Myocyte (in vitro differentiated cells): ENCODE data around the gene LDLRAP1. TPM values are rescaled to one million over a fixed set of nuclear protein-coding genes. Genes with fewer than 3 reads are reported as not detected.
"Not testable (repeated sequence)": the region's sequence is repeated elsewhere in the genome, so short reads cannot be mapped to it uniquely, and the experiment has no call there.

Source experiments
- DNase-seq: peaks from one replicate; pipeline ENCODE4 v3.0.0-alpha.2; 2012; ENCODE audit warnings: low read depth
- total RNA-seq: library from RNA; depleted of rRNA; stranded (reverse); fragments of >200 nt; gene quantifications from 2 replicates; pipeline ENCODE4 v1.2.3, GENCODE V29; 2014

Gene LDLRAP1
- total RNA-seq, 1 donor from 2014 or later: 13.8 TPM

GRCh38 chr1:25572708-25573590 lies 29.5 kb downstream of the LDLRAP1 start:
- DNase-seq: no peak

- DNase-seq: no peak
Measured at GRCh38 chr1:25573591-25573930, 30.2 kb downstream of the LDLRAP1 start.

- no peak for DNase-seq
Measured at GRCh38 chr1:25573961-25574360, 30.6 kb downstream of the LDLRAP1 start.

GRCh38 chr1:25575191-25575590 lies 31.8 kb downstream of the LDLRAP1 start:
- no peak for DNase-seq

- no peak for DNase-seq
Measured at GRCh38 chr1:25576459-25577133, 33.2 kb downstream of the LDLRAP1 start.

- no peak for DNase-seq
Measured at GRCh38 chr1:25577134-25577920, 33.9 kb downstream of the LDLRAP1 start.

- DNase-seq: no peak
Measured at GRCh38 chr1:25579292-25580252, 36.2 kb downstream of the LDLRAP1 start.

- no peak for DNase-seq
Measured at GRCh38 chr1:25580927-25581326, 37.5 kb downstream of the LDLRAP1 start.

GRCh38 chr1:25581764-25582163 lies 38.4 kb downstream of the LDLRAP1 start:
- no peak for DNase-seq

GRCh38 chr1:25583519-25584370 lies 40.3 kb downstream of the LDLRAP1 start:
- no peak for DNase-seq

- DNase-seq: no peak
Measured at GRCh38 chr1:25586181-25586588, 42.8 kb downstream of the LDLRAP1 start.

GRCh38 chr1:25587290-25587689 lies 43.9 kb downstream of the LDLRAP1 start:
- no peak for DNase-seq

- DNase-seq: not testable (repeated sequence)
Measured at GRCh38 chr1:25588224-25588623, 44.8 kb downstream of the LDLRAP1 start.

GRCh38 chr1:25588786-25589185 lies 45.4 kb downstream of the LDLRAP1 start:
- DNase-seq: not testable (repeated sequence)

- no peak for DNase-seq
Measured at GRCh38 chr1:25590096-25590824, 46.9 kb downstream of the LDLRAP1 start.

GRCh38 chr1:25593861-25594260 lies 50.5 kb downstream of the LDLRAP1 start:
- DNase-seq: no peak

- DNase-seq: no peak
Measured at GRCh38 chr1:25594971-25595370, 51.6 kb downstream of the LDLRAP1 start.

GRCh38 chr1:25596641-25597040 lies 53.2 kb downstream of the LDLRAP1 start:
- DNase-seq: not testable (repeated sequence)

- DNase-seq: no peak
Measured at GRCh38 chr1:25598879-25599278, 55.5 kb downstream of the LDLRAP1 start.
